ENCODE results near the gene COL1A2.

- no peak for TF ChIP-seq CTCF (IDR thresholded peaks at IDR 0.05)
- TF ChIP-seq EZH2phosphoT487 (IDR thresholded peaks at IDR 0.05) = no peak
- TF ChIP-seq EZH2 (IDR thresholded peaks at IDR 0.05) = no peak
Measured at GRCh38 chr7:94452239-94452638, 57.5 kb downstream of the COL1A2 start.
